ENCODE measurements around the gene COL7A1. TPM values are rescaled to one million over a fixed set of nuclear protein-coding genes. Genes with fewer than 3 reads are reported as not detected.

The COL7A1 gene
- total and polyA plus RNA-seq, 2 of the 13 experiments (the other 11 are each of a cell fraction or from before 2014, with no cell fraction given): 2.7 to 11.7 TPM

GRCh38 chr3:48623851-48624547 lies 28.9 kb upstream of the COL7A1 start (continued):
- TF ChIP-seq MIER3 (CRISPR knock-in tag; IDR thresholded peaks at IDR 0.05; ENCODE audit: borderline replicate concordance) (no peak), TFAP4 (IDR thresholded peaks at IDR 0.05; ENCODE audit: borderline replicate concordance, low read depth) (peak; percentile 76), MED1 (CRISPR knock-in tag; IDR thresholded peaks at IDR 0.05) (peak; percentile 93), TBX2 (CRISPR knock-in tag; IDR thresholded peaks at IDR 0.05; ENCODE audit: borderline replicate concordance) (peak; percentile 88; the same call in 1 of the 2 replicates), ZNF350 (CRISPR knock-in tag; IDR thresholded peaks at IDR 0.05; ENCODE audit: borderline replicate concordance, low read depth) (peak; percentile 45; the same call in 1 of the 2 replicates), ZNF547 (CRISPR knock-in tag; IDR thresholded peaks at IDR 0.05) (no peak), SRSF4 (IDR thresholded peaks at IDR 0.05; ENCODE audit: low read depth, low read length, poor library complexity, severe bottlenecking) (no peak), CEBPB (IDR thresholded peaks at IDR 0.05; ENCODE audit: borderline replicate concordance, low read depth, low read length) (no peak), ATF1 (CRISPR knock-in tag; IDR thresholded peaks at IDR 0.05) (no peak), NCOA5 (CRISPR knock-in tag; IDR thresholded peaks at IDR 0.05) (no peak), SP2 (CRISPR knock-in tag; IDR thresholded peaks at IDR 0.05) (0 out of 2 replicates have a peak, but pooled peaks have one; percentile 9), ZNF784 (CRISPR knock-in tag; IDR thresholded peaks at IDR 0.05; ENCODE audit: borderline replicate concordance) (no peak), ZNF513 (CRISPR knock-in tag; conservative IDR thresholded peaks at IDR 0.05) (no peak), ZNF737 (CRISPR knock-in tag; IDR thresholded peaks at IDR 0.05; ENCODE audit: borderline replicate concordance) (no peak), ZNF451 (CRISPR knock-in tag; IDR thresholded peaks at IDR 0.05) (no peak), THRA (CRISPR knock-in tag; IDR thresholded peaks at IDR 0.05; ENCODE audit: borderline replicate concordance) (no peak), NFRKB (IDR thresholded peaks at IDR 0.05) (no peak), MYNN (CRISPR knock-in tag; IDR thresholded peaks at IDR 0.05; ENCODE audit: low read depth) (0 out of 2 replicates have a peak, but pooled peaks have one; percentile 39), LCORL (IDR thresholded peaks at IDR 0.05) (no peak), LCORL (CRISPR knock-in tag; IDR thresholded peaks at IDR 0.05) (peak; percentile 56; the same call in 1 of the 2 replicates), BCLAF1 (IDR thresholded peaks at IDR 0.05) (no peak), ZNF3 (CRISPR knock-in tag; IDR thresholded peaks at IDR 0.05) (no peak), RCOR2 (CRISPR knock-in tag; IDR thresholded peaks at IDR 0.05) (no peak)

All from HepG2 (cell line).